Osteoblast (primary cell): ENCODE data around the gene RBP3. TPM values are rescaled to one million over a fixed set of nuclear protein-coding genes. Genes with fewer than 3 reads are reported as not detected.

Experiments used
- DNase-seq: peaks from one replicate; pipeline ENCODE4 v3.0.0; 2011; ENCODE audit warnings: low spot score, mixed read lengths; ENCODE audit not compliant: insufficient read length; ENCODE audit errors: missing footprints
- H2AFZ ChIP-seq: 2 replicates; pipeline ENCODE4 v1.6.0; 2011; ENCODE audit warnings: mild to moderate bottlenecking, low read length
- H3K27ac ChIP-seq: 2 replicates; pipeline ENCODE4 v1.5.1; 2011; ENCODE audit warnings: mild to moderate bottlenecking, low read depth, low read length, moderate library complexity
- H3K27me3 ChIP-seq: 2 replicates; pipeline ENCODE4 v1.6.0; 2012; ENCODE audit warnings: mild to moderate bottlenecking, control low read depth, inconsistent platforms, low read length, moderate library complexity; ENCODE audit not compliant: insufficient read depth
- H3K36me3 ChIP-seq: 2 replicates; pipeline ENCODE4 v1.5.1; 2011; ENCODE audit warnings: mild to moderate bottlenecking, low read length, control low read depth, moderate library complexity; ENCODE audit not compliant: insufficient read depth
- H3K4me1 ChIP-seq: 2 replicates; pipeline ENCODE4 v1.5.1; 2011; ENCODE audit warnings: mild to moderate bottlenecking, low read length, control low read depth, moderate library complexity; ENCODE audit not compliant: insufficient read depth
- H3K4me2 ChIP-seq: 2 replicates; pipeline ENCODE4 v1.6.0; 2011; ENCODE audit warnings: mild to moderate bottlenecking, low read length; ENCODE audit not compliant: insufficient read depth
- H3K4me3 ChIP-seq: fragments of 200-600 bp; sonication (generic); 3 replicates; pipeline ENCODE4 v1.5.1; 2012; ENCODE audit warnings: mild to moderate bottlenecking, low read length, inconsistent platforms; ENCODE audit not compliant: insufficient read depth
- H3K79me2 ChIP-seq: 2 replicates; pipeline ENCODE4 v1.6.0; 2012; ENCODE audit warnings: mild to moderate bottlenecking, low read length, control low read depth, inconsistent platforms; ENCODE audit not compliant: insufficient read depth
- H3K9me3 ChIP-seq: 2 replicates; pipeline ENCODE4 v1.5.1; 2011; ENCODE audit warnings: low read depth, low read length, control low read depth
- H4K20me1 ChIP-seq: 2 replicates; pipeline ENCODE4 v1.6.0; 2012; ENCODE audit warnings: mild to moderate bottlenecking, low read length, control low read depth; ENCODE audit not compliant: insufficient read depth
- CTCF ChIP-seq: IDR thresholded peaks from 2 replicates; pipeline ENCODE4 v1.5.1; 2011; ENCODE audit warnings: mild to moderate bottlenecking, low read depth, low read length, moderate library complexity; ENCODE audit errors: extremely low read depth
- total RNA-seq: library from RNA; depleted of rRNA; stranded (reverse); fragments of >200 nt; gene quantifications from 2 replicates; pipeline ENCODE4 v1.2.3, GENCODE V29; 2012

The RBP3 gene
- total RNA-seq, 1 donor = not detected

GRCh38 chr10:47370015-47370767 is 22.0 kb downstream of the RBP3 start:
- Histone ChIP-seq H3K27me3 (peaks cover 7% of the 10 kb centered on the region), H3K79me2 (no peaks in the 10 kb centered on the region), H2AFZ (no peak overlapping the region), H3K4me2 (no peak overlapping the region), H3K36me3 (no peaks in the 10 kb centered on the region), H3K4me3 (no peak overlapping the region), H3K9me3 (no peaks in the 10 kb centered on the region), H4K20me1 (no peaks in the 10 kb centered on the region), H3K4me1 (peaks cover 7% of the 10 kb centered on the region), H3K27ac (no peak overlapping the region)
- no peak for TF ChIP-seq CTCF
- peak; percentile 32 for DNase-seq

GRCh38 chr10:47370878-47371277 is 22.7 kb downstream of the RBP3 start:
- Histone ChIP-seq H2AFZ (no peak overlapping the region), H3K4me3 (no peak overlapping the region), H4K20me1 (no peaks in the 10 kb centered on the region), H3K36me3 (no peaks in the 10 kb centered on the region), H3K4me1 (peaks cover 9% of the 10 kb centered on the region), H3K27ac (no peak overlapping the region), H3K9me3 (no peaks in the 10 kb centered on the region), H3K79me2 (no peaks in the 10 kb centered on the region), H3K4me2 (no peak overlapping the region), H3K27me3 (peaks cover 8% of the 10 kb centered on the region)
- no peak for TF ChIP-seq CTCF
- DNase-seq = peak; percentile 65

GRCh38 chr10:47371629-47372485 is 23.7 kb downstream of the RBP3 start:
- Histone ChIP-seq H3K4me1 (peaks cover 9% of the 10 kb centered on the region), H2AFZ (no peak overlapping the region), H3K36me3 (no peaks in the 10 kb centered on the region), H3K4me2 (no peak overlapping the region), H4K20me1 (no peaks in the 10 kb centered on the region), H3K4me3 (no peak overlapping the region), H3K79me2 (no peaks in the 10 kb centered on the region), H3K9me3 (no peaks in the 10 kb centered on the region), H3K27ac (no peak overlapping the region), H3K27me3 (peaks cover 16% of the 10 kb centered on the region)
- TF ChIP-seq CTCF = no peak
- peak; percentile 71 for DNase-seq

- Histone ChIP-seq H3K79me2 (no peaks in the 10 kb centered on the region), H3K4me1 (peaks cover 9% of the 10 kb centered on the region), H3K9me3 (no peaks in the 10 kb centered on the region), H3K4me3 (no peak overlapping the region), H4K20me1 (no peaks in the 10 kb centered on the region), H2AFZ (no peak overlapping the region), H3K27me3 (peaks cover 18% of the 10 kb centered on the region), H3K4me2 (no peak overlapping the region), H3K27ac (no peak overlapping the region), H3K36me3 (no peaks in the 10 kb centered on the region)
- no peak for TF ChIP-seq CTCF
- DNase-seq = peak; percentile 62
These were observed 24.6 kb downstream of the RBP3 start for GRCh38 chr10:47372726-47373125.
